HEK293T (cell line): ENCODE results near the gene KLRK1.

ENCODE experiments used
- CTCF ChIA-PET: fragments of 350-600 bp; formaldehyde crosslinking; extraction: SDS; loops from one replicate; lab custom pipeline; 2021; ENCODE audit warnings: antibody characterized with exemption, inconsistent platforms; lab: Yijun Ruan, JAX
- POLR2A ChIA-PET: fragments of 350-600 bp; formaldehyde crosslinking; extraction: SDS; loops from one replicate; lab custom pipeline; 2020; ENCODE audit warnings: antibody characterized with exemption, inconsistent platforms; lab: Yijun Ruan, JAX
- DNase-seq: peaks from one replicate; pipeline ENCODE4 v3.0.0; 2012; ENCODE audit warnings: mixed read lengths; ENCODE audit errors: extremely low spot score
- ARNT ChIP-seq: fragments of 450-650 bp; IDR thresholded peaks from 2 replicates; pipeline ENCODE4 v1.6.1; 2017; ENCODE audit warnings: mild to moderate bottlenecking
- BHLHE40 ChIP-seq: fragments of 450-650 bp; IDR thresholded peaks from 2 replicates; pipeline ENCODE4 v1.6.1; 2016; ENCODE audit warnings: mild to moderate bottlenecking, moderate library complexity, borderline replicate concordance
- CTBP1 ChIP-seq: fragments of 450-650 bp; IDR thresholded peaks from 2 replicates; pipeline ENCODE4 v1.6.1; 2016; ENCODE audit warnings: borderline replicate concordance
- ELF4 ChIP-seq: fragments of 450-650 bp; IDR thresholded peaks from 2 replicates; pipeline ENCODE4 v1.6.1; 2017; ENCODE audit warnings: antibody characterized with exemption
- FOXA1 ChIP-seq: fragments of 450-650 bp; IDR thresholded peaks from 2 replicates; pipeline ENCODE4 v1.6.1; 2016; ENCODE audit warnings: mild to moderate bottlenecking
- FOXK2 ChIP-seq: fragments of 450-650 bp; IDR thresholded peaks from 2 replicates; pipeline ENCODE4 v1.6.1; 2016; ENCODE audit warnings: mild to moderate bottlenecking
- FOXM1 ChIP-seq: fragments of 450-650 bp; IDR thresholded peaks from 2 replicates; pipeline ENCODE4 v1.6.1; 2017; ENCODE audit warnings: mild to moderate bottlenecking, borderline replicate concordance
- HDGF ChIP-seq: fragments of 450-650 bp; IDR thresholded peaks from 2 replicates; pipeline ENCODE4 v1.6.1; 2017; ENCODE audit warnings: antibody characterized with exemption, borderline replicate concordance
- L3MBTL2 ChIP-seq: fragments of 450-650 bp; conservative IDR thresholded peaks from 2 replicates; pipeline ENCODE4 v1.6.1; 2016; ENCODE audit warnings: mild to moderate bottlenecking
- LEF1 ChIP-seq: fragments of 450-650 bp; IDR thresholded peaks from 2 replicates; pipeline ENCODE4 v1.6.1; 2017; ENCODE audit warnings: mild to moderate bottlenecking, borderline replicate concordance
- NFRKB ChIP-seq: fragments of 450-650 bp; IDR thresholded peaks from 2 replicates; pipeline ENCODE4 v1.6.1; 2016; ENCODE audit warnings: mild to moderate bottlenecking, moderate library complexity
- PKNOX1 ChIP-seq: fragments of 450-650 bp; IDR thresholded peaks from 2 replicates; pipeline ENCODE4 v1.6.1; 2016
- SP1 ChIP-seq: fragments of 450-650 bp; IDR thresholded peaks from 2 replicates; pipeline ENCODE4 v1.6.1; 2017
- SUZ12 ChIP-seq: fragments of 450-650 bp; IDR thresholded peaks from 2 replicates; pipeline ENCODE4 v1.6.1; 2016; ENCODE audit warnings: mild to moderate bottlenecking
- TARDBP ChIP-seq: fragments of 450-650 bp; IDR thresholded peaks from 2 replicates; pipeline ENCODE4 v1.6.1; 2016
- ZNF384 ChIP-seq: fragments of 450-650 bp; IDR thresholded peaks from 2 replicates; pipeline ENCODE4 v1.6.1; 2016

Gene KLRK1

GRCh38 chr12:10364815-10365622 is 24.8 kb downstream of the KLRK1 start:
- ChIA-PET POLR2A (interaction anchor here (1.1 to 2.8 kb wide), 9 partner anchors 21 to 248 kb away, joined by 3 to 15 read pairs (median 6); partner anchors contain the start of genes GABARAPL1 and MAGOHB), CTCF (interaction anchor here (0.5 to 2.4 kb wide), 8 partner anchors 30 to 615 kb away, joined by 3 to 12 read pairs (median 3); no protein-coding TSS in a partner anchor)
- peak; percentile 45 for DNase-seq
- TF ChIP-seq L3MBTL2, result no peak
- no peak for TF ChIP-seq PKNOX1
- TF ChIP-seq SP1, result no peak
- TF ChIP-seq ZNF384, result peak; percentile 91
- no peak for TF ChIP-seq FOXA1

GRCh38 chr12:10363914-10364814 is 25.7 kb downstream of the KLRK1 start:
- POLR2A ChIA-PET, result interaction anchor here (1.0 to 2.8 kb wide), 10 partner anchors 22 to 249 kb away, joined by 3 to 15 read pairs (median 4); partner anchors contain the start of genes GABARAPL1 and MAGOHB
- DNase-seq, result no peak

GRCh38 chr12:10363658-10363913 is 26.3 kb downstream of the KLRK1 start:
- CTCF ChIA-PET, result no interaction called here
- TF ChIP-seq LEF1 (no peak), PKNOX1 (peak; percentile 25; the same call in 1 of the 2 replicates)
- POLR2A ChIA-PET, result interaction anchor here (0.9 to 2.8 kb wide), 8 partner anchors 22 to 250 kb away, joined by 3 to 15 read pairs (median 3); partner anchors contain the start of genes GABARAPL1 and MAGOHB
- DNase-seq, result no peak

More at GRCh38 chr12:10363914-10364814, 25.7 kb downstream of the KLRK1 start:
- CTCF ChIA-PET, result interaction anchor here (0.5 to 1.4 kb wide), 2 partner anchors 128 to 614 kb away, joined by 3 read pairs; no protein-coding TSS in a partner anchor
- TF ChIP-seq TARDBP (no peak), L3MBTL2 (peak; percentile 70)

GRCh38 chr12:10362828-10363657 is 26.8 kb downstream of the KLRK1 start:
- no peak for DNase-seq
- POLR2A ChIA-PET, result interaction anchor here (0.9 to 2.8 kb wide), 5 partner anchors 33 to 149 kb away, joined by 3 to 15 read pairs (median 3); partner anchors contain the start of gene GABARAPL1
- CTCF ChIA-PET, result no interaction called here
- TF ChIP-seq FOXA1 (no peak), PKNOX1 (no peak), TARDBP (no peak), NFRKB (no peak), HDGF (no peak), FOXK2 (no peak), SUZ12 (no peak), CTBP1 (0 out of 2 replicates have a peak, but pooled peaks have one; percentile 15), LEF1 (no peak), ARNT (no peak), FOXM1 (no peak), ZNF384 (peak; percentile 90), SP1 (no peak), L3MBTL2 (no peak)

- no peak for DNase-seq
- POLR2A ChIA-PET, result no interaction called here
- CTCF ChIA-PET, result no interaction called here
- TF ChIP-seq L3MBTL2 (no peak), PKNOX1 (no peak), BHLHE40 (no peak), SUZ12 (no peak), NFRKB (no peak), FOXM1 (no peak), ZNF384 (no peak), ARNT (no peak), TARDBP (no peak), ELF4 (no peak), FOXA1 (no peak), CTBP1 (no peak), SP1 (no peak)
These were observed 27.5 kb downstream of the KLRK1 start for GRCh38 chr12:10362325-10362724.
